ENCODE measurements around the gene ALDH3A1. TPM values are rescaled to one million over a fixed set of nuclear protein-coding genes. Genes with fewer than 3 reads are reported as not detected.

Gene ALDH3A1
- total RNA-seq, 2 experiments from 2014 or later: not detected

- H3K4me3 Mint-ChIP-seq: no peak overlapping the region
- peaks cover 5% of the 10 kb centered on the region for H3K27me3 Mint-ChIP-seq
- no peaks in the 10 kb centered on the region for H3K9me3 Mint-ChIP-seq
- CTCF ChIA-PET: interaction anchor here (0.6 to 1.1 kb wide), 2 partner anchors 11 to 122 kb away, joined by 3 read pairs; no protein-coding TSS in a partner anchor
- POLR2A ChIA-PET: no interaction called here
- no peak for DNase-seq
- no peak overlapping the region for H3K27ac Mint-ChIP-seq
- no peaks in the 10 kb centered on the region for H3K4me1 Mint-ChIP-seq
- H3K36me3 Mint-ChIP-seq (ENCODE audit: low read depth): no peaks in the 10 kb centered on the region
Measured at GRCh38 chr17:19755821-19756510, 7.9 kb upstream of the ALDH3A1 start.

DNA sequence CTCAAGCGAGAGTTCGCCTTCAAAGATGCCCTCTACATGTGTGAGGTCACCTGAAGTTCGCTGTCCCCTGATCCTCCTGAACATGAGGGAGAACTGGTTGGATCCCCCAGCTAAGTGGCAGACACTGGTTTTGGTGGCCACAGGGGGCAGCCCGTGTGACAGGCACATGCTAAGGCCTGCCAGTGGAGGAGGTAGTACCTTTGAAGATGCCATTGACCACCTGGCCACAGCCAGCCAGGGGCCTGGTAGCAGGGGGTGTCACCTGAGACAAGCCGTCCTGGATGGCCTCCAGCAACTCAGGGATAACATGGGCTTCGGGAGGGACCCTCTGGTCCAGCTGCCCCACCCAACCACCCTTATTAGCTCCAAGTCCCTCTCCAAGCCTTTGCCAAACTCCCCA, 7.3 kb upstream of the ALDH3A1 start:
- Mint-ChIP-seq H3K27ac (no peak overlapping the region), H3K27me3 (peaks cover 5% of the 10 kb centered on the region), H3K4me3 (no peak overlapping the region)

DNA sequence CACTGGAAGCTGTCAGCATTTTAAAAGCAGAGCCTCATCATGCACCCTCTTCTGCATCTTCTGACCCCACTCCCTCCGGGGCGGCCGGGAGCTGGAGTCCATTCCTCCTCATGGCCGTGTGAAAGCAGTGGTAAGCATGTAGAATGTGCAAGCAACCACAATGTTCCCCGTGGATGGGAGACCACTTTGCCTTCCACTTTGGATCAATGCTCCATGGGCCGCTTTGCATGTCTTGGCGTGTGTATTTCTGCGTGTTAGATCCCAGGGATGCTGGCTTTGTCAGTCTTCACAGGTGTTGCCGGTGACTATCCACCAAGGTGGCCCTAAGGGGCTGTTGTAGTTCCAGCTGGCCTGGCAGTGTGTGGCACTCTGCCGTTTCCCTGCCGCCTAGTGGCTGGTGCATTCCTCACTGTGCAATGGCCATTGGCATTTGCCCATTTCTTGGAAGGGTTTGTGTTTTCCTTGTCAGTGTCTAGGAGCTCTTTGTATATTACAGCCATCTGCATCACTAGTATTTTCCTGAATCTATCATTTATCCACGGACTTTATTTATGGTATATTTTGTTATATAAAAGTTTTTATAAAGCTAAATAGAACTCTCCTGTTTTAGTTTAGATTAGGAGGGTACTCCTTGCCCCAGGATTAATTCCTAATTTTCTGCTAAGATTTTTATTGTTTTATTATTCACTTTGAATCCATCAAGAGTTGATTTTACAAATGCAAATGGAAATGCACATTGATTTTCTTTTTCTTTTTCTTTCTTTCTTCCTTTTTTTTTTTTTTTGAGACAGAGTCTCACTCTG, 5.8 kb upstream of the ALDH3A1 start:
- Mint-ChIP-seq H3K36me3 (ENCODE audit: low read depth) (no peaks in the 10 kb centered on the region), H3K27me3 (peaks cover 5% of the 10 kb centered on the region)

More for the DNA sequence above, 7.3 kb upstream of the ALDH3A1 start:
- CTCF ChIA-PET: interaction anchor here (1.1 kb wide), 1 partner anchor 11 kb away, joined by 3 read pairs; no protein-coding TSS in a partner anchor
- Mint-ChIP-seq H3K4me1 (no peaks in the 10 kb centered on the region), H3K9me3 (no peaks in the 10 kb centered on the region), H3K36me3 (ENCODE audit: low read depth) (no peaks in the 10 kb centered on the region)
- POLR2A ChIA-PET: no interaction called here
- no peak for DNase-seq

DNA sequence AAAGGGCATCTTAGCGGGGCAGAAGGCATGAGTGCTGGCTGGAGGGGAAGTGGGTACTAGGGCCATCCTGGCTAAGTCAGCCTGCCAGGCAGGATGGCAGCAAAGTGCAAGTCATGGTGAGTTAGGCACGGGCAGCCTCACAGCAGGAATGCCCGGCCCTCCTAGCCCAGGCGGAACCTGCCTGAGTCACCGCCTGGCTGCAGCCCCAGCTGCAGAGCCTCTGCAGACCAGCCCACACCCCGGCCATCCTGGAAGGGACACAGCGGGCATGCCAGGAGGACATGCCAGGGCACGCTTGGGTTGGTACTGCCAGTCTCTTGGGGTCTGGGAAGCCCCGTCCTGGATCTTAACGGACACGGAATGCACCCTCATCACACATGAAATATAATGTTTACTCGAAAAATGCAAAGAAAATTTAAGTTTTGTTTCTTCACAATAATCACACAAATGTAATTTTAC, 5.0 kb upstream of the ALDH3A1 start:
- peaks cover 5% of the 10 kb centered on the region for H3K27me3 Mint-ChIP-seq
- DNase-seq: no peak
- no peak overlapping the region for H3K27ac Mint-ChIP-seq
- no peak overlapping the region for H3K4me3 Mint-ChIP-seq
- CTCF ChIA-PET: interaction anchor here (2.1 kb wide), 1 partner anchor 9 kb away, joined by 6 read pairs; no protein-coding TSS in a partner anchor
- no peaks in the 10 kb centered on the region for H3K36me3 Mint-ChIP-seq (ENCODE audit: low read depth)
- H3K9me3 Mint-ChIP-seq: no peaks in the 10 kb centered on the region
- POLR2A ChIA-PET: no interaction called here
- H3K4me1 Mint-ChIP-seq: no peaks in the 10 kb centered on the region

More for the DNA sequence above, 5.8 kb upstream of the ALDH3A1 start:
- H3K9me3 Mint-ChIP-seq: no peaks in the 10 kb centered on the region
- H3K4me3 Mint-ChIP-seq: no peak overlapping the region
- ChIA-PET POLR2A (no interaction called here), CTCF (interaction anchor here (1.1 kb wide), 1 partner anchor 9 kb away, joined by 3 read pairs; no protein-coding TSS in a partner anchor)
- no peaks in the 10 kb centered on the region for H3K4me1 Mint-ChIP-seq
- no peak overlapping the region for H3K27ac Mint-ChIP-seq
- no peak for DNase-seq

- Mint-ChIP-seq H3K4me1 (no peaks in the 10 kb centered on the region), H3K4me3 (no peak overlapping the region), H3K36me3 (ENCODE audit: low read depth) (no peaks in the 10 kb centered on the region), H3K27me3 (peaks cover 7% of the 10 kb centered on the region), H3K9me3 (no peaks in the 10 kb centered on the region), H3K27ac (no peak overlapping the region)
- DNase-seq: no peak
- POLR2A ChIA-PET: no interaction called here
- CTCF ChIA-PET: interaction anchor here (0.6 to 2.1 kb wide), 2 partner anchors 10 to 21 kb away, joined by 4 to 6 read pairs; no protein-coding TSS in a partner anchor
Measured at GRCh38 chr17:19752216-19753050, 4.3 kb upstream of the ALDH3A1 start.

- H3K27ac Mint-ChIP-seq: no peak overlapping the region
- POLR2A ChIA-PET: no interaction called here
Measured at GRCh38 chr17:19750835-19751234, 2.7 kb upstream of the ALDH3A1 start.

GRCh38 chr17:19750020-19750572, 2.0 kb upstream of the ALDH3A1 start:
- ChIA-PET CTCF (no interaction called here), POLR2A (no interaction called here)
- peaks cover 10% of the 10 kb centered on the region for H3K27me3 Mint-ChIP-seq
- no peaks in the 10 kb centered on the region for H3K36me3 Mint-ChIP-seq (ENCODE audit: low read depth)
- H3K4me1 Mint-ChIP-seq: peaks cover 3% of the 10 kb centered on the region
- no peak overlapping the region for H3K4me3 Mint-ChIP-seq
- H3K9me3 Mint-ChIP-seq: no peaks in the 10 kb centered on the region
- H3K27ac Mint-ChIP-seq: no peak overlapping the region
- no peak for DNase-seq

More at GRCh38 chr17:19750835-19751234, 2.7 kb upstream of the ALDH3A1 start:
- Mint-ChIP-seq H3K4me1 (no peaks in the 10 kb centered on the region), H3K4me3 (no peak overlapping the region), H3K36me3 (ENCODE audit: low read depth) (no peaks in the 10 kb centered on the region), H3K27me3 (peaks cover 7% of the 10 kb centered on the region), H3K9me3 (no peaks in the 10 kb centered on the region)
- DNase-seq: no peak
- CTCF ChIA-PET: interaction anchor here (2.1 kb wide), 1 partner anchor 12 kb away, joined by 6 read pairs; no protein-coding TSS in a partner anchor

DNA sequence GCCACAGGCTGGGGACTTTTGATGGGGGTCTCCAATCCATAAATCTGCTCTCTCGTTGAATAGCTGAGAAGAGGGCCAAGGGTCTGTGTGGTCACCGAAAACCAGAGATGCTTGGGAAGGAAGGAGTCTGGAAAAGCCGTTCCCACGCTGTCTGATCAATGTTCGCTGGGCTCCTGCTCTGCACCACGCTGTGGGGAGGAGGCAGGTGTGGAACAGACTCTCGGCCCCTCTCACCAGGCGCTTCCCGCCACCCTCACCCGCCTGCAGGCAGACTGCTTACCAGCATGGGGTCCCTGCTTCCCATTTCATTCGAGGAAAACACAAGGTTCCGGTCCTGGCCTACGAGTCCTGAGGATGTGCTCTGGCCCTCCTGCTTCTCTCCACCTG, 702 bp upstream of the ALDH3A1 start:
- no peaks in the 10 kb centered on the region for H3K9me3 Mint-ChIP-seq
- DNase-seq: no peak
- POLR2A ChIA-PET: no interaction called here
- H3K27ac Mint-ChIP-seq: no peak overlapping the region
- CTCF ChIA-PET: no interaction called here
- H3K27me3 Mint-ChIP-seq: peaks cover 10% of the 10 kb centered on the region
- no peaks in the 10 kb centered on the region for H3K36me3 Mint-ChIP-seq (ENCODE audit: low read depth)
- H3K4me1 Mint-ChIP-seq: peaks cover 8% of the 10 kb centered on the region
- no peak overlapping the region for H3K4me3 Mint-ChIP-seq

GRCh38 chr17:19747159-19747719, 859 bp downstream of the ALDH3A1 start:
- CTCF ChIA-PET: interaction anchor here (0.6 kb wide), 1 partner anchor 415 kb away, joined by 3 read pairs; no protein-coding TSS in a partner anchor
- H3K9me3 Mint-ChIP-seq: no peaks in the 10 kb centered on the region

GRCh38 chr17:19746517-19746916, 1.6 kb downstream of the ALDH3A1 start:
- CTCF ChIA-PET: interaction anchor here (0.6 kb wide), 1 partner anchor 414 kb away, joined by 3 read pairs; no protein-coding TSS in a partner anchor
- peaks cover 5% of the 10 kb centered on the region for H3K27me3 Mint-ChIP-seq
- no peak overlapping the region for H3K27ac Mint-ChIP-seq
- POLR2A ChIA-PET: no interaction called here
- H3K36me3 Mint-ChIP-seq (ENCODE audit: low read depth): no peaks in the 10 kb centered on the region
- H3K9me3 Mint-ChIP-seq: no peaks in the 10 kb centered on the region
- no peak for DNase-seq
- H3K4me3 Mint-ChIP-seq: no peak overlapping the region
- H3K4me1 Mint-ChIP-seq: peaks cover 8% of the 10 kb centered on the region

More at GRCh38 chr17:19747159-19747719, 859 bp downstream of the ALDH3A1 start:
- Mint-ChIP-seq H3K4me1 (peaks cover 8% of the 10 kb centered on the region), H3K27ac (no peak overlapping the region), H3K4me3 (no peak overlapping the region), H3K27me3 (peaks cover 9% of the 10 kb centered on the region), H3K36me3 (ENCODE audit: low read depth) (no peaks in the 10 kb centered on the region)
- POLR2A ChIA-PET: interaction anchor here (0.6 kb wide), 1 partner anchor 234 kb away, joined by 3 read pairs; no protein-coding TSS in a partner anchor
- DNase-seq: no peak

DNA sequence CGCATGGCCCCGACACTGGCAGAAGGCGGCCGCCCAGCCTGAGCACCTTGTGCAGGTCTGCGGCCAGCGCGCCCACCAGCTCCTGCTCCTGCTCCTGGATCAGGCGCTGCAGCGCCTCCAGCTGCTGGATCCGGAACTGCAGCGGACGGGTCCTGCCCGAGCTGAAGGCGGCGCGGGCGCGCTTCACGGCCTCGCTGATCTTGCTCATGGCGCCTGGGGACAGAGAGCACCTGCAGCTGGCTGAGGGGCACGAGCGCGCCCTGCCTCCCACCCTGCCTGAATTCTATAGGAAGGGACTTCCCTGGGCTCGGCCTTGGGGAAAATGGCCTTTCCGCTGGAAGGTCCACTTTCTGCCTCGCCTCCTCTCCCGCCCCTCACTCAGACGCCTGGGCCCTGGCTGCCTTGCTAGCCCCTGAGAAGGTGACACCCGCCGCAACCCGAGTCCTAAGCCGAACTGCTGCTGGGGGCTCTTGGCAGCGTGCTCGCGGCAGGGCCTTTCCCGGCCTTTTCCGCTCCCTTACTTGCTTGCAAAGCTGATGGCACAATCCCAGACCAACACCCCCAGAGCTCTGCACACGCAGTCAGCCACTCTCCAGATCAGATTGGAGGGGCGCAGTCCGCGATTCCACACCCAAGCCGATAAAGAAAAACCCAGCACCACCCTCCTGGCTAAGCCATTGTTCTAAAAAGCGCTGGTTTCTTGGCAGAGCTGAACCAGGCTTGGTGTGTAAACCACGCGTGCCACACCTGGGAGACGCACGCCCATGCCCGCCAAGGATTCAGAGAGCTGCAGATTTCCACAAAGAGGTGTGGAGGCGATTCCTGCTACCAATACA, 3.0 kb downstream of the ALDH3A1 start:
- Mint-ChIP-seq H3K36me3 (ENCODE audit: low read depth) (no peaks in the 10 kb centered on the region), H3K27me3 (peaks cover 5% of the 10 kb centered on the region), H3K27ac (no peak overlapping the region), H3K9me3 (no peaks in the 10 kb centered on the region), H3K4me1 (peaks cover 8% of the 10 kb centered on the region), H3K4me3 (peak overlapping the region; percentile 43)
- peak; percentile 86 for DNase-seq
- CTCF ChIA-PET: interaction anchor here (0.7 to 2.0 kb wide), 7 partner anchors 9 to 210 kb away, joined by 3 to 8 read pairs (median 4); no protein-coding TSS in a partner anchor
- POLR2A ChIA-PET: no interaction called here

All from activated CD4-positive, alpha-beta T cell treated with anti-CD3 and anti-CD28 coated beads, Interleukin-2, amount 10 ng/mL, durations not matched to agents 7 days and 5 days (primary cell).